HG03097 (cell line): ENCODE measurements around the gene LRRC38.
"Not testable (repeated sequence)": the region's sequence is repeated elsewhere in the genome, so short reads cannot be mapped to it uniquely, and the experiment has no call there.

ENCODE experiments used
- ATAC-seq: cut with Tn5 transposase; IDR thresholded peaks from one replicate; pipeline ENCODE4 v1.9.1; 2021; ENCODE audit not compliant: unreplicated experiment, low FRiP score

LRRC38 gene

GRCh38 chr1:13478692-13479091 lies 35.1 kb downstream of the LRRC38 start:
- no peak for ATAC-seq

DNA sequence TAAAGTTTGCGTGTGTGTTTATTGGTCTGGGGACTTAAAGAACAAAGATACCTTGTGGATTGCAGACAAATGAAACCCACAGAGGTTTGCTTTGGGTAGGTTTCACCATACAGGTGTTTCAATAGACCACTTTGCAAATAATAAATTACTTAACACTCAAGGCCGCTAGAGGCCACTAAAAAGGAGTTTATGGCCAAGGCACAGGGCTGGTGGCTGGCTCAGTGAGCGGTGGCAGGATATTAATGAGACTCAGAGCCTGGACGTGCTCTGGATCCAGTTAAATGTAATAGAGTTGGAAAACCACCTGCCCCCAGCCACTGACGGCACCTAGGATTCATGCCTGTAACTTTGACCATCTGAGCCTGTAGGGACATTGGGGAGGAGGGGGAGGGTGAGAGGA lies 44.5 kb downstream of the LRRC38 start:
- no peak for ATAC-seq

- no peak for ATAC-seq
Measured at GRCh38 chr1:13465515-13465914, 48.3 kb downstream of the LRRC38 start.

DNA sequence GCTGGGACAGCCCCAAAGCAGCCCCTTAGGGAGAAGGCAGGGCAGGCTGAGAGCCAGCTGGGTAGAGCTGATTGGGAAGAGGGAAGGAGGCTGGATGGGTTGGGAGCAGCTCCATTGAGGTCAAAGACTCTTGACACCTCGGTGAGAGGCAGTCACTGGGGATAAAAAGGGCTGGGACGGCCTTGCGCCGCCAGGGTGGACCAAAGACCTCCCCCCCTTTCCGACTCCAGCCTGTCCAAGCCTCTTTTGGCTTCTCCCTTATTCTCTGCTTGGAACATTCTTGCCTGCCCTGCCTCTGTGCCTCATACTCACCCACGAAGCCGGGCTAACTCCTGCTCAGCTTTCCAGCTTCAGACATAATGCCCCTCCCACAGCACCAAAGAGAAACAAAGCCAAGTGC lies 51.1 kb downstream of the LRRC38 start:
- ATAC-seq: no peak

GRCh38 chr1:13461977-13462376 lies 51.8 kb downstream of the LRRC38 start:
- ATAC-seq: no peak

DNA sequence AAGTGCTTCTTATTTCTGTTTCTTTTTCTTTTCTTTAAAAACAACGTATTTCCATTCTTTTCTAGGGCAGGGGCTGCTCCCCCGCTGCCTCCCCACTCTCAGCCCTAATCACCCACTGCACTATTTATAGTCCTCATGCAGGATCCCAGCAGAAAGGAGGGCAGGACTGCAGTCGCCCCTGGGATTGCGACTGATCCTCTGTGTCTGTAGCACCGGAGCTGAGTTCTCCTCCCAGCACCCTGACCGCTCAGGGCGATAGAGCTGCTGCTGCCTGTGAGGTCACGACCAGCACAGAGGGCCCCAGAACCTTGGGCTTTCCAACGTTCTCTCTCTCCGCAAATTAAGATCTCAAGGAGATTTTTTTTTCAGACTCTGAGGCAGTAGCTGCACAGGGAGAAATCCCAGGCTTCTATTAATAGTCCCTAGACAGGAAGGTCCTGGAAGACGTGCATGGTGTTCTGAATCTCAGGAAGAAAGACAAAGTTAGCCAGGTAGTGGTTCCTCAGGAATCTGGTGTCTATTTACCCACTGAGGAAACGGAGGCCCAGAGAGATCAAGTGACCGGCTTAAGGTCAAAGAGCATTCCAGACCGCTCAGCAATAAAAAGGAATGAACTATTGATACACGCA lies 56.8 kb downstream of the LRRC38 start:
- ATAC-seq: no peak

DNA sequence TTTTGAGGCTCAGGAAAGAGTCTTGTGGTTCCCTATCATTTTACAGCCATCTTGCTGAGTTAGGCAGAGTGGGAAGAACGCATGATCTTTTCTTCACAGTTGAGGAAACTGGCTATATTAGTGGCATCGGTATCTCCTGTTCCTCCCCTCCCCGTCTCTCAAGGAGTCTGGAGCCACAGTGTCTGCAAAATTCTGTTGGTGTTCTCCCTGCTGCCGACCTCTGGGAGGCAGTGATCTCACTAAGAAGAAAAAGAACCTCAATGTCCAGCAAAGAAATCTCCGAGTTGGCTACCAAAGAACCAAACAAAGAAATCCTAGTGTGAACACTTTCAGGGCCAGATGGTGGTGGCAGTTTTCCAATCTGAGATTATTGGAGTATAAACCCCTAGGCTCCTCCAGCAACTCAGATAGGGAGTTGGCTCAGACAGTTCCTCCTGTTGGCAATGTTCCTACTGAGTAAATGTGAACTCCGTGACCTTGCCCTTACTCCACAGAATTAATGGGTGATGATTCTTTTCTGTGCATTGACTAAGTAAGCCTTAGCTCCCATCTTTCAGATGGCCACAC lies 62.3 kb downstream of the LRRC38 start:
- no peak for ATAC-seq

- ATAC-seq: no peak
Measured at GRCh38 chr1:13450204-13450603, 63.6 kb downstream of the LRRC38 start.

- no peak for ATAC-seq
Measured at GRCh38 chr1:13443335-13443979, 70.3 kb downstream of the LRRC38 start.

GRCh38 chr1:13439104-13439783 lies 74.6 kb downstream of the LRRC38 start:
- not testable (repeated sequence) for ATAC-seq

GRCh38 chr1:13435458-13435857 lies 78.3 kb downstream of the LRRC38 start:
- ATAC-seq: no peak

- not testable (repeated sequence) for ATAC-seq
Measured at GRCh38 chr1:13433694-13434358, 80.0 kb downstream of the LRRC38 start.

DNA sequence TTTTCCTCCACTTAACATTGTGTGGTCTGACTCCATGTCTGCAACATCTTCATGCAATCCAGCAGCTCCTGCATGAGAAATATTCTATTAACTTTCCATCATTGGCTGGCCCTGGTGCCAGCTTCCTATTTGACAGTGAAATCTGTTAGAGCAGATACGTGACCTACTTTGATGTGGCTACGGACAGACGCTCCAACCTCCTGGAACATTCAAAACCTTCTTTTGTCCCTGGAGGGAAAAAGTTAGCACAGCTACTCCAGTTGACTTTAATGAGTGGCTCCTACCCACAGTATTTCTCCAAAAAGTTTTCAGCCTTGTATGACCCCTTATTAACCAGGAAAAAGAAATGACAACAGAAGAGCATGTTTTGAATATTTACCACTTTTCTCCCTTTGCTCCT lies 81.6 kb downstream of the LRRC38 start:
- no peak for ATAC-seq

GRCh38 chr1:13430495-13430894 lies 83.3 kb downstream of the LRRC38 start:
- ATAC-seq: no peak
